ENCODE results near the gene ADRA1B. TPM values are rescaled to one million over a fixed set of nuclear protein-coding genes. Genes with fewer than 3 reads are reported as not detected.

Gene ADRA1B
- total RNA-seq, 4 donors from 2014 or later, result 2.9 to 9.0 (median 5.0) TPM

GRCh38 chr5:159971931-159972461 is 55.7 kb downstream of the ADRA1B start:
- DNase-seq, result peak; percentile 23
- WGBS, 2 donors (ENCODE audit: low coverage in 1 of 2), result 2% methylated on average over 65 of the region's 76 CpGs; no CpG with 5 or more reads in 1 of the 2 donors
- in situ Hi-C loops (cut with MboI; ENCODE audit: low pct_ligation_motif_present in 1 of 4, low pct_unique_long_range_greater_than_20kb in 1 of 4, low sequenced_read_pairs in 3 of 4), result loop anchor here in 1 of 4 donors (25.0 kb wide), 1 partner anchor 535 kb away; no protein-coding TSS in a partner anchor
- Histone ChIP-seq H3K36me3 (no peaks in the 10 kb centered on the region), H3K4me3 (peak overlapping the region in 3 of 4 donors; percentile 7 to 43 (median 31)), H3K27ac (no peak overlapping the region), H3K27me3 (peaks cover 72% of the 10 kb centered on the region), H3K4me1 (peaks cover 0 to 10% (median 4%) of the 10 kb centered on the region in 4 donors), H3K9me3 (no peaks in the 10 kb centered on the region)
- intact Hi-C loops (cut with DNase I; ENCODE audit: low total_unique reads), result no loop called here
- TF ChIP-seq EP300 (IDR thresholded peaks at IDR 0.05; ENCODE audit: low read depth) (no peak), POLR2AphosphoS5 (IDR thresholded peaks at IDR 0.05) (no peak), POLR2A (IDR thresholded peaks at IDR 0.05) (no peak)
- TF ChIP-seq, protein P1, sequence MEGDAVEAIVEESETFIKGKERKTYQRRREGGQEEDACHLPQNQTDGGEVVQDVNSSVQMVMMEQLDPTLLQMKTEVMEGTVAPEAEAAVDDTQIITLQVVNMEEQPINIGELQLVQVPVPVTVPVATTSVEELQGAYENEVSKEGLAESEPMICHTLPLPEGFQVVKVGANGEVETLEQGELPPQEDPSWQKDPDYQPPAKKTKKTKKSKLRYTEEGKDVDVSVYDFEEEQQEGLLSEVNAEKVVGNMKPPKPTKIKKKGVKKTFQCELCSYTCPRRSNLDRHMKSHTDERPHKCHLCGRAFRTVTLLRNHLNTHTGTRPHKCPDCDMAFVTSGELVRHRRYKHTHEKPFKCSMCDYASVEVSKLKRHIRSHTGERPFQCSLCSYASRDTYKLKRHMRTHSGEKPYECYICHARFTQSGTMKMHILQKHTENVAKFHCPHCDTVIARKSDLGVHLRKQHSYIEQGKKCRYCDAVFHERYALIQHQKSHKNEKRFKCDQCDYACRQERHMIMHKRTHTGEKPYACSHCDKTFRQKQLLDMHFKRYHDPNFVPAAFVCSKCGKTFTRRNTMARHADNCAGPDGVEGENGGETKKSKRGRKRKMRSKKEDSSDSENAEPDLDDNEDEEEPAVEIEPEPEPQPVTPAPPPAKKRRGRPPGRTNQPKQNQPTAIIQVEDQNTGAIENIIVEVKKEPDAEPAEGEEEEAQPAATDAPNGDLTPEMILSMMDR (IDR thresholded peaks at IDR 0.05), result no peak

- H3K27ac ChIP-seq, result no peak overlapping the region
- H3K36me3 ChIP-seq, result no peaks in the 10 kb centered on the region
- H3K4me1 ChIP-seq, result peaks cover 0 to 10% (median 4%) of the 10 kb centered on the region in 4 donors
- H3K9me3 ChIP-seq, result no peaks in the 10 kb centered on the region
- WGBS, 2 donors (ENCODE audit: low coverage in 1 of 2), result 22 to 54% methylated on average over 19 to 42 of the region's 50 CpGs
- intact Hi-C loops (cut with DNase I; ENCODE audit: low total_unique reads), result no loop called here
- H3K4me3 ChIP-seq, result peak overlapping the region in 2 of 4 donors; percentile 31 to 43
- no peak for DNase-seq
- TF ChIP-seq POLR2A (IDR thresholded peaks at IDR 0.05) (no peak), EP300 (IDR thresholded peaks at IDR 0.05; ENCODE audit: low read depth) (no peak), POLR2AphosphoS5 (IDR thresholded peaks at IDR 0.05) (no peak)
- TF ChIP-seq, protein P1 (IDR thresholded peaks at IDR 0.05), result no peak
- peaks cover 69% of the 10 kb centered on the region for H3K27me3 ChIP-seq
- in situ Hi-C loops (cut with MboI; ENCODE audit: low pct_ligation_motif_present in 1 of 4, low pct_unique_long_range_greater_than_20kb in 1 of 4, low sequenced_read_pairs in 3 of 4), result loop anchor here in 1 of 4 donors (25.0 kb wide), 1 partner anchor 535 kb away; no protein-coding TSS in a partner anchor
These were observed 56.5 kb downstream of the ADRA1B start for GRCh38 chr5:159972538-159973362.

GRCh38 chr5:159975462-159976019 is 59.3 kb downstream of the ADRA1B start:
- no peak for TF ChIP-seq EP300 (IDR thresholded peaks at IDR 0.05; ENCODE audit: low read depth)
- TF ChIP-seq POLR2AphosphoS5 (IDR thresholded peaks at IDR 0.05), result no peak
- TF ChIP-seq POLR2A (IDR thresholded peaks at IDR 0.05), result no peak
- TF ChIP-seq, protein P1 (IDR thresholded peaks at IDR 0.05), result no peak
- WGBS, 2 donors (ENCODE audit: low coverage in 1 of 2), result 51 to 80% methylated on average over 1 to 2 of the region's 2 CpGs
- intact Hi-C loops (cut with DNase I; ENCODE audit: low total_unique reads), result no loop called here
- H3K27ac ChIP-seq, result no peak overlapping the region
- peaks cover 0 to 10% (median 4%) of the 10 kb centered on the region in 4 donors for H3K4me1 ChIP-seq
- no peaks in the 10 kb centered on the region for H3K9me3 ChIP-seq
- no peaks in the 10 kb centered on the region for H3K36me3 ChIP-seq
- DNase-seq, result no peak
- in situ Hi-C loops (cut with MboI; ENCODE audit: low pct_ligation_motif_present in 1 of 4, low pct_unique_long_range_greater_than_20kb in 1 of 4, low sequenced_read_pairs in 3 of 4), result loop anchor here in 3 of 4 donors (25.0 kb wide), 3 partner anchors 438 to 813 kb away; no protein-coding TSS in a partner anchor
- H3K4me3 ChIP-seq, result no peak overlapping the region
- peaks cover 64% of the 10 kb centered on the region for H3K27me3 ChIP-seq

GRCh38 chr5:159976921-159977320 is 60.6 kb downstream of the ADRA1B start:
- Histone ChIP-seq H3K9me3 (no peaks in the 10 kb centered on the region), H3K4me3 (no peak overlapping the region), H3K27ac (no peak overlapping the region), H3K4me1 (peaks cover 0 to 6% (median 4%) of the 10 kb centered on the region in 4 donors), H3K27me3 (peaks cover 54% of the 10 kb centered on the region), H3K36me3 (no peaks in the 10 kb centered on the region)
- intact Hi-C loops (cut with DNase I; ENCODE audit: low total_unique reads), result no loop called here
- TF ChIP-seq, protein P1 (IDR thresholded peaks at IDR 0.05), result no peak
- no peak for TF ChIP-seq POLR2AphosphoS5 (IDR thresholded peaks at IDR 0.05)
- no peak for TF ChIP-seq EP300 (IDR thresholded peaks at IDR 0.05; ENCODE audit: low read depth)
- no peak for TF ChIP-seq POLR2A (IDR thresholded peaks at IDR 0.05)
- WGBS, 2 donors (ENCODE audit: low coverage in 1 of 2), result 80 to 95% methylated on average over 3 of the region's 3 CpGs
- DNase-seq, result no peak
- in situ Hi-C loops (cut with MboI; ENCODE audit: low pct_ligation_motif_present in 1 of 4, low pct_unique_long_range_greater_than_20kb in 1 of 4, low sequenced_read_pairs in 3 of 4), result loop anchor here in 3 of 4 donors (25.0 kb wide), 3 partner anchors 440 to 815 kb away; no protein-coding TSS in a partner anchor

All from transverse colon (tissue), 4 donors.